ENCODE results near the gene RTP5.

DNA sequence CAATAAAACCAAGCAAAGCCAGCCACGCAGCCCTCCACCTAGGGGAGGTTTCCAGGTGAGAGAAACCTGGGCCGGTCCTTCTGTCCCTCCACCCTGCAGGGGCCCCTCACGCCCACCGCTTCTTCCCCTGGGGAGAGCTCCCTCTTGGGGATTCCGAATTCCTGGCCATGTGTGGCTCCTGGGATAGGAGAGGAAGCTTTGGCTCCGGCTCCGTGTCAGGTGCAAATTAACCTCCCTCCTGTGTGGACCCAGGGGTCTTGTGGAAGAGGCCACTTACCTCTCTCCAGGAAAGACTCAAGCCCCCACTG, 4.2 kb downstream of the RTP5 start:
- TF ChIP-seq, protein P1, sequence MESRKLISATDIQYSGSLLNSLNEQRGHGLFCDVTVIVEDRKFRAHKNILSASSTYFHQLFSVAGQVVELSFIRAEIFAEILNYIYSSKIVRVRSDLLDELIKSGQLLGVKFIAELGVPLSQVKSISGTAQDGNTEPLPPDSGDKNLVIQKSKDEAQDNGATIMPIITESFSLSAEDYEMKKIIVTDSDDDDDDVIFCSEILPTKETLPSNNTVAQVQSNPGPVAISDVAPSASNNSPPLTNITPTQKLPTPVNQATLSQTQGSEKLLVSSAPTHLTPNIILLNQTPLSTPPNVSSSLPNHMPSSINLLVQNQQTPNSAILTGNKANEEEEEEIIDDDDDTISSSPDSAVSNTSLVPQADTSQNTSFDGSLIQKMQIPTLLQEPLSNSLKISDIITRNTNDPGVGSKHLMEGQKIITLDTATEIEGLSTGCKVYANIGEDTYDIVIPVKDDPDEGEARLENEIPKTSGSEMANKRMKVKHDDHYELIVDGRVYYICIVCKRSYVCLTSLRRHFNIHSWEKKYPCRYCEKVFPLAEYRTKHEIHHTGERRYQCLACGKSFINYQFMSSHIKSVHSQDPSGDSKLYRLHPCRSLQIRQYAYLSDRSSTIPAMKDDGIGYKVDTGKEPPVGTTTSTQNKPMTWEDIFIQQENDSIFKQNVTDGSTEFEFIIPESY (IDR thresholded peaks at IDR 0.05; ENCODE audit: borderline replicate concordance, low read depth) = no peak
- TF ChIP-seq, protein P2, sequence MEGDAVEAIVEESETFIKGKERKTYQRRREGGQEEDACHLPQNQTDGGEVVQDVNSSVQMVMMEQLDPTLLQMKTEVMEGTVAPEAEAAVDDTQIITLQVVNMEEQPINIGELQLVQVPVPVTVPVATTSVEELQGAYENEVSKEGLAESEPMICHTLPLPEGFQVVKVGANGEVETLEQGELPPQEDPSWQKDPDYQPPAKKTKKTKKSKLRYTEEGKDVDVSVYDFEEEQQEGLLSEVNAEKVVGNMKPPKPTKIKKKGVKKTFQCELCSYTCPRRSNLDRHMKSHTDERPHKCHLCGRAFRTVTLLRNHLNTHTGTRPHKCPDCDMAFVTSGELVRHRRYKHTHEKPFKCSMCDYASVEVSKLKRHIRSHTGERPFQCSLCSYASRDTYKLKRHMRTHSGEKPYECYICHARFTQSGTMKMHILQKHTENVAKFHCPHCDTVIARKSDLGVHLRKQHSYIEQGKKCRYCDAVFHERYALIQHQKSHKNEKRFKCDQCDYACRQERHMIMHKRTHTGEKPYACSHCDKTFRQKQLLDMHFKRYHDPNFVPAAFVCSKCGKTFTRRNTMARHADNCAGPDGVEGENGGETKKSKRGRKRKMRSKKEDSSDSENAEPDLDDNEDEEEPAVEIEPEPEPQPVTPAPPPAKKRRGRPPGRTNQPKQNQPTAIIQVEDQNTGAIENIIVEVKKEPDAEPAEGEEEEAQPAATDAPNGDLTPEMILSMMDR (IDR thresholded peaks at IDR 0.05) = no peak
- TF ChIP-seq, protein P3, sequence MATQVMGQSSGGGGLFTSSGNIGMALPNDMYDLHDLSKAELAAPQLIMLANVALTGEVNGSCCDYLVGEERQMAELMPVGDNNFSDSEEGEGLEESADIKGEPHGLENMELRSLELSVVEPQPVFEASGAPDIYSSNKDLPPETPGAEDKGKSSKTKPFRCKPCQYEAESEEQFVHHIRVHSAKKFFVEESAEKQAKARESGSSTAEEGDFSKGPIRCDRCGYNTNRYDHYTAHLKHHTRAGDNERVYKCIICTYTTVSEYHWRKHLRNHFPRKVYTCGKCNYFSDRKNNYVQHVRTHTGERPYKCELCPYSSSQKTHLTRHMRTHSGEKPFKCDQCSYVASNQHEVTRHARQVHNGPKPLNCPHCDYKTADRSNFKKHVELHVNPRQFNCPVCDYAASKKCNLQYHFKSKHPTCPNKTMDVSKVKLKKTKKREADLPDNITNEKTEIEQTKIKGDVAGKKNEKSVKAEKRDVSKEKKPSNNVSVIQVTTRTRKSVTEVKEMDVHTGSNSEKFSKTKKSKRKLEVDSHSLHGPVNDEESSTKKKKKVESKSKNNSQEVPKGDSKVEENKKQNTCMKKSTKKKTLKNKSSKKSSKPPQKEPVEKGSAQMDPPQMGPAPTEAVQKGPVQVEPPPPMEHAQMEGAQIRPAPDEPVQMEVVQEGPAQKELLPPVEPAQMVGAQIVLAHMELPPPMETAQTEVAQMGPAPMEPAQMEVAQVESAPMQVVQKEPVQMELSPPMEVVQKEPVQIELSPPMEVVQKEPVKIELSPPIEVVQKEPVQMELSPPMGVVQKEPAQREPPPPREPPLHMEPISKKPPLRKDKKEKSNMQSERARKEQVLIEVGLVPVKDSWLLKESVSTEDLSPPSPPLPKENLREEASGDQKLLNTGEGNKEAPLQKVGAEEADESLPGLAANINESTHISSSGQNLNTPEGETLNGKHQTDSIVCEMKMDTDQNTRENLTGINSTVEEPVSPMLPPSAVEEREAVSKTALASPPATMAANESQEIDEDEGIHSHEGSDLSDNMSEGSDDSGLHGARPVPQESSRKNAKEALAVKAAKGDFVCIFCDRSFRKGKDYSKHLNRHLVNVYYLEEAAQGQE (IDR thresholded peaks at IDR 0.05; ENCODE audit: low read depth, low read length) = no peak
- no peak for TF ChIP-seq TAF1 (IDR thresholded peaks at IDR 0.05; ENCODE audit: borderline replicate concordance, low read depth, low read length)
- TF ChIP-seq, protein P4, sequence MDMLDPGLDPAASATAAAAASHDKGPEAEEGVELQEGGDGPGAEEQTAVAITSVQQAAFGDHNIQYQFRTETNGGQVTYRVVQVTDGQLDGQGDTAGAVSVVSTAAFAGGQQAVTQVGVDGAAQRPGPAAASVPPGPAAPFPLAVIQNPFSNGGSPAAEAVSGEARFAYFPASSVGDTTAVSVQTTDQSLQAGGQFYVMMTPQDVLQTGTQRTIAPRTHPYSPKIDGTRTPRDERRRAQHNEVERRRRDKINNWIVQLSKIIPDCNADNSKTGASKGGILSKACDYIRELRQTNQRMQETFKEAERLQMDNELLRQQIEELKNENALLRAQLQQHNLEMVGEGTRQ (IDR thresholded peaks at IDR 0.05; ENCODE audit: borderline replicate concordance, low read depth, low read length) = no peak
- TF ChIP-seq POLR2AphosphoS5 (IDR thresholded peaks at IDR 0.05; ENCODE audit: low read depth, low read length) = no peak
